OCI-LY1 (cell line): ENCODE measurements around the gene ADGRB2.
A peak's percentile ranks its signal among the peaks of the same experiment; 100 is the strongest.

ENCODE experiments used
- H2AFZ ChIP-seq: fragments of 200-600 bp; sonication (generic), shearing (Covaris generic); 2 replicates; pipeline ENCODE4 v1.6.0; 2014; ENCODE audit warnings: antibody characterized with exemption, mild to moderate bottlenecking, low read length
- H3F3A ChIP-seq: fragments of 200-600 bp; sonication (generic), shearing (Covaris generic); 2 replicates; pipeline ENCODE4 v1.6.0; 2014; ENCODE audit warnings: mild to moderate bottlenecking, antibody characterized with exemption, low read length, moderate library complexity; ENCODE audit not compliant: insufficient read depth
- H3K27ac ChIP-seq: fragments of 200-600 bp; sonication (generic); 2 replicates; pipeline ENCODE4 v1.5.1; 2014; ENCODE audit warnings: low read length, mixed run types, mild to moderate bottlenecking, low read depth; ENCODE audit not compliant: poor library complexity, severe bottlenecking
- H3K27me3 ChIP-seq: fragments of 200-600 bp; sonication (generic); 2 replicates; pipeline ENCODE4 v1.6.0; 2014; ENCODE audit warnings: antibody characterized with exemption, mild to moderate bottlenecking, low read length, moderate library complexity; ENCODE audit not compliant: insufficient read depth
- H3K36me3 ChIP-seq: fragments of 200-600 bp; sonication (generic); 2 replicates; pipeline ENCODE4 v1.6.1; 2014; ENCODE audit warnings: mild to moderate bottlenecking, antibody characterized with exemption, low read length, moderate library complexity, mixed read lengths; ENCODE audit not compliant: insufficient read depth
- H3K4me1 ChIP-seq: fragments of 200-600 bp; sonication (generic); 2 replicates; pipeline ENCODE4 v1.5.1; 2014; ENCODE audit warnings: mild to moderate bottlenecking, low read length, moderate library complexity; ENCODE audit not compliant: insufficient read depth, severe bottlenecking
- H3K4me2 ChIP-seq: fragments of 200-600 bp; sonication (generic), shearing (Covaris generic); 2 replicates; pipeline ENCODE4 v1.6.1; 2014; ENCODE audit warnings: low read length
- H3K4me3 ChIP-seq: fragments of 200-600 bp; sonication (generic); 2 replicates; pipeline ENCODE4 v1.5.1; 2014; ENCODE audit warnings: low read length, low read depth, mild to moderate bottlenecking, mixed read lengths; ENCODE audit not compliant: poor library complexity, severe bottlenecking
- H3K79me2 ChIP-seq: fragments of 200-600 bp; shearing (Covaris generic); 2 replicates; pipeline ENCODE4 v1.6.1; 2016; ENCODE audit warnings: mixed run types, low read length, mixed read lengths; ENCODE audit not compliant: insufficient read depth
- H3K9ac ChIP-seq: fragments of 200-600 bp; sonication (generic), shearing (Covaris generic); 2 replicates; pipeline ENCODE4 v1.6.1; 2014; ENCODE audit warnings: mild to moderate bottlenecking, low read length, mixed read lengths
- H3K9me2 ChIP-seq: fragments of 200-600 bp; sonication (generic), shearing (Covaris generic); 2 replicates; pipeline ENCODE4 v1.6.1; 2014; ENCODE audit warnings: low read depth, mild to moderate bottlenecking, low read length, mixed read lengths
- H3K9me3 ChIP-seq: fragments of 200-600 bp; shearing (Covaris generic); 2 replicates; pipeline ENCODE4 v1.6.1; 2014; ENCODE audit warnings: low read length, mixed read lengths
- H4K20me1 ChIP-seq: fragments of 200-600 bp; sonication (generic), shearing (Covaris generic); 2 replicates; pipeline ENCODE4 v1.6.0; 2016; ENCODE audit warnings: mild to moderate bottlenecking, low read length; ENCODE audit not compliant: insufficient read depth
- CTCF ChIP-seq: fragments of 200-600 bp; sonication (generic), shearing (Covaris generic); IDR thresholded peaks from 2 replicates; pipeline ENCODE4 v1.5.1; 2017; ENCODE audit warnings: mild to moderate bottlenecking, antibody characterized with exemption, low read length, moderate library complexity, mixed read lengths
- EZH2 ChIP-seq: fragments of 200-600 bp; sonication (generic), shearing (Covaris generic); IDR thresholded peaks from 2 replicates; pipeline ENCODE4 v1.8.0; 2017; ENCODE audit warnings: borderline replicate concordance, mixed run types, mild to moderate bottlenecking, antibody characterized with exemption, low read length, moderate library complexity, mixed read lengths

Gene ADGRB2

GRCh38 chr1:31714442-31715086 lies 49.6 kb downstream of the ADGRB2 start:
- no peak overlapping the region for H3K27ac ChIP-seq
- no peaks in the 10 kb centered on the region for H4K20me1 ChIP-seq
- no peaks in the 10 kb centered on the region for H3F3A ChIP-seq
- no peaks in the 10 kb centered on the region for H3K9me2 ChIP-seq
- peak overlapping the region; percentile 59 for H3K4me2 ChIP-seq
- no peaks in the 10 kb centered on the region for H3K79me2 ChIP-seq
- no peak overlapping the region for H2AFZ ChIP-seq
- peaks cover 6% of the 10 kb centered on the region; the same call in 1 of the 2 replicates for H3K27me3 ChIP-seq
- H3K9me3 ChIP-seq: no peaks in the 10 kb centered on the region
- peak overlapping the region; percentile 24 for H3K4me3 ChIP-seq
- H3K36me3 ChIP-seq: no peaks in the 10 kb centered on the region
- TF ChIP-seq CTCF (peak; percentile 70), EZH2 (no peak)
- H3K9ac ChIP-seq: no peak overlapping the region
- H3K4me1 ChIP-seq: peaks cover 12% of the 10 kb centered on the region

- H3K4me3 ChIP-seq: no peak overlapping the region
These were observed 51.5 kb downstream of the ADGRB2 start for GRCh38 chr1:31712630-31713029.

GRCh38 chr1:31712068-31712467 lies 52.1 kb downstream of the ADGRB2 start:
- TF ChIP-seq CTCF (no peak), EZH2 (no peak)
- no peak overlapping the region for H3K4me2 ChIP-seq
- H3K9ac ChIP-seq: no peak overlapping the region
- H3K79me2 ChIP-seq: no peaks in the 10 kb centered on the region
- no peaks in the 10 kb centered on the region for H3K9me3 ChIP-seq
- H2AFZ ChIP-seq: no peak overlapping the region
- no peak overlapping the region for H3K27ac ChIP-seq
- H4K20me1 ChIP-seq: no peaks in the 10 kb centered on the region
- no peaks in the 10 kb centered on the region for H3K9me2 ChIP-seq
- peaks cover 6% of the 10 kb centered on the region for H3K27me3 ChIP-seq
- no peaks in the 10 kb centered on the region for H3K36me3 ChIP-seq
- H3F3A ChIP-seq: no peaks in the 10 kb centered on the region
- no peak overlapping the region for H3K4me3 ChIP-seq
- peaks cover 12% of the 10 kb centered on the region for H3K4me1 ChIP-seq

More at GRCh38 chr1:31712630-31713029, 51.5 kb downstream of the ADGRB2 start:
- no peaks in the 10 kb centered on the region for H3K36me3 ChIP-seq
- H3K4me2 ChIP-seq: no peak overlapping the region
- H3K27ac ChIP-seq: no peak overlapping the region
- H3K27me3 ChIP-seq: peaks cover 6% of the 10 kb centered on the region
- TF ChIP-seq CTCF (no peak), EZH2 (no peak)
- peaks cover 12% of the 10 kb centered on the region for H3K4me1 ChIP-seq
- H3K9me2 ChIP-seq: no peaks in the 10 kb centered on the region
- no peak overlapping the region for H2AFZ ChIP-seq
- H3K9ac ChIP-seq: no peak overlapping the region
- H3K79me2 ChIP-seq: no peaks in the 10 kb centered on the region
- no peaks in the 10 kb centered on the region for H4K20me1 ChIP-seq
- H3K9me3 ChIP-seq: no peaks in the 10 kb centered on the region
- H3F3A ChIP-seq: no peaks in the 10 kb centered on the region
